ENCODE data around the gene AGAP1. TPM values are rescaled to one million over a fixed set of nuclear protein-coding genes. Genes with fewer than 3 reads are reported as not detected.
A peak's percentile ranks its signal among the peaks of the same experiment; 100 is the strongest.

AGAP1 gene
- total RNA-seq, 1 donor from 2014 or later = 39.0 TPM

DNA sequence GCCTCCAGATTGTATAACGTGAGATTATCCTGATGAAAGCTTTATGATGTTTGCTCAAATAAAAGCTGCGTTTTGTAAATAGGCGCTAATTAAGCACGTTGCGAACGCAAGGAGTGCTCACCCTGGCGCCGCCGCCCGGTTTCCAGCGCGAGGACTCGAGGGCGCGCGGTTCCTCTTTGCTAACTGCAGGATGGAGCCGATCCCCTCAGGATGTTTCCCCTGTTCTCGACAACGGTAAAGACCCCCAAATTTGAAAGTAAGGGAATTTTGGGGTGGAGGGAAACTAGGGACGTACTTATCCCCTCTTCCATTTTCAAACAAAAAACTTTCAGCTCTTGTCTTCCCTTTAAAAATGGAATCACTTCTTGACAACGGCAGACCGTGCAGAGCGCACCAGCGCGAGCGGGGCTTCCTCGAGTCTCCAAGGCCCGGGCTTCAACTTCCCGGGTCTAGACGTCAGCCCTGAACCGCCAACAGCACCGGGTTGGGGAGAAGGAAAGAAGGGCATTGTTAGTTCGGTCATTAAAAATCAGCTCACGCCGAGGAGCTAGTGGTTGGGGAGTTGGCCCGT, 675.4 kb downstream of the AGAP1 start:
- Mint-ChIP-seq H3K36me3 (ENCODE audit: low read depth) (peaks cover 2% of the 10 kb centered on the region), H3K4me1 (ENCODE audit: low read depth) (peaks cover 50% of the 10 kb centered on the region), H3K9me3 (ENCODE audit: low read depth) (no peaks in the 10 kb centered on the region), H3K27ac (ENCODE audit: unreplicated experiment) (no peak overlapping the region), H3K27me3 (ENCODE audit: low read depth) (peaks cover 7% of the 10 kb centered on the region), H3K4me3 (ENCODE audit: unreplicated experiment) (peak overlapping the region; percentile 56)
- no peak for TF ChIP-seq CTCF (IDR thresholded peaks at IDR 0.05)
- peak; percentile 63 for DNase-seq (ENCODE audit: low spot score)

- H3K4me3 Mint-ChIP-seq (ENCODE audit: unreplicated experiment) = peak overlapping the region; percentile 56
- peak; percentile 79 for DNase-seq (ENCODE audit: low spot score)
- H3K4me1 Mint-ChIP-seq (ENCODE audit: low read depth) = peaks cover 53% of the 10 kb centered on the region
- TF ChIP-seq CTCF (IDR thresholded peaks at IDR 0.05) = no peak
- H3K36me3 Mint-ChIP-seq (ENCODE audit: low read depth) = peaks cover 2% of the 10 kb centered on the region
- no peak overlapping the region for H3K27ac Mint-ChIP-seq (ENCODE audit: unreplicated experiment)
- no peaks in the 10 kb centered on the region for H3K9me3 Mint-ChIP-seq (ENCODE audit: low read depth)
- peaks cover 7% of the 10 kb centered on the region for H3K27me3 Mint-ChIP-seq (ENCODE audit: low read depth)
Measured at GRCh38 chr2:236169741-236170589, 676.1 kb downstream of the AGAP1 start.

DNA sequence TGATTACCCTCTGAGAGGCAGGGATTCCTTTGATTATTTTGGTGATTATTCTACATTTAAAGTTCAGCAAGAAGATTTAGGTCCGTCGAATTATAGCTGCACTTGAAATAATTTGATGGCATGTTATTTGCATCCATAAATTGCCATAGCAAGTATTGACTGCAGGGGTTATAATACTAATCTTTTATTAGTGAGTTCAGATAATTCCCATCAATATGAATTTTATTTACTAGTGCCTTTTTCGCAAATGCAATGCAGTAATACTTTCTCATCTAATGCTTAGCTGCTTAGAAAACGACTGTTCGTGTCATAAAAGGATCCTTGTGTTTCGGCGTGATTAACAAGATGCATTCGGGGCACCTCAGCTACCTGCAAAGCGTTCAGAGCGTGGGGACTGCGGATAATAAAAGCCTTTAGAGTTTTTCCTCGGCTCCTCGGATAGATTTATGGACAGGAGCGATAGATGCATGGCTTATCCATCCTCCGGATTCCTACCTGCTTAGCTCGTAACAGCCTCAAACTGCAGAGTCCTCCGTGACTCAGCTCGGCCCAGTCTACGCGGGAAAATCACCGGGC, 676.8 kb downstream of the AGAP1 start:
- peaks cover 7% of the 10 kb centered on the region for H3K27me3 Mint-ChIP-seq (ENCODE audit: low read depth)
- no peaks in the 10 kb centered on the region for H3K9me3 Mint-ChIP-seq (ENCODE audit: low read depth)
- no peak for TF ChIP-seq CTCF (IDR thresholded peaks at IDR 0.05)
- DNase-seq (ENCODE audit: low spot score) = peak; percentile 24
- no peak overlapping the region for H3K27ac Mint-ChIP-seq (ENCODE audit: unreplicated experiment)
- no peak overlapping the region for H3K4me3 Mint-ChIP-seq (ENCODE audit: unreplicated experiment)
- H3K4me1 Mint-ChIP-seq (ENCODE audit: low read depth) = peaks cover 53% of the 10 kb centered on the region
- peaks cover 2% of the 10 kb centered on the region for H3K36me3 Mint-ChIP-seq (ENCODE audit: low read depth)

DNA sequence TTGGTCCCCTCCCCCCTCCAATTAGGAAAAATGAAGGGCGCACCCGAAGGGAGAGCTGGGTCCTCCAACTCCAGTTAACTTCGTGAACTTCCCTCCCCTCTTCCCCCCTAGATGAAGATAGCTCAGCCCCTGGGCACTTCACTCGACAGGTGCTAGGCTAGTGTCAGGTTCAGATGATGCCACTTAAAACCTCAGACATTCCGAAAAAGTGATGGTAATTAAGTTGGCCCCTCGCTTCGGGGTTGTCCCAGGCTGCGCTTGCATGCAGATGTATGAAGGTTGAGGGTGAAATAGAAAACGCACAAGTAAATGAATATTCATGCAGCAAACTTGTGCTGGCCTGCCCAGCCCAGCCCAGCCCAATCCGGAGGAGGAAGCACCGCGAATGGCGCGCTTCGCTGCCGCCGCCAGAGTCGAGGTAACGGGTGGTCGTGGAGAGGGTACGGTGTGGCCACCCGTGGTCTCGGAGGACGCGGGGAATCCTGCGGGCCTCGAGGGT, 677.4 kb downstream of the AGAP1 start:
- Mint-ChIP-seq H3K27ac (ENCODE audit: unreplicated experiment) (no peak overlapping the region), H3K36me3 (ENCODE audit: low read depth) (peaks cover 2% of the 10 kb centered on the region), H3K27me3 (ENCODE audit: low read depth) (peaks cover 7% of the 10 kb centered on the region), H3K4me3 (ENCODE audit: unreplicated experiment) (no peak overlapping the region), H3K9me3 (ENCODE audit: low read depth) (no peaks in the 10 kb centered on the region), H3K4me1 (ENCODE audit: low read depth) (peaks cover 53% of the 10 kb centered on the region)
- no peak for TF ChIP-seq CTCF (IDR thresholded peaks at IDR 0.05)
- DNase-seq (ENCODE audit: low spot score) = peak; percentile 78

GRCh38 chr2:236171680-236172254, 677.9 kb downstream of the AGAP1 start:
- H3K27ac Mint-ChIP-seq (ENCODE audit: unreplicated experiment) = peak overlapping the region; percentile 15
- no peak overlapping the region for H3K4me3 Mint-ChIP-seq (ENCODE audit: unreplicated experiment)
- H3K9me3 Mint-ChIP-seq (ENCODE audit: low read depth) = no peaks in the 10 kb centered on the region
- peaks cover 2% of the 10 kb centered on the region for H3K36me3 Mint-ChIP-seq (ENCODE audit: low read depth)
- no peak for TF ChIP-seq CTCF (IDR thresholded peaks at IDR 0.05)
- peaks cover 7% of the 10 kb centered on the region for H3K27me3 Mint-ChIP-seq (ENCODE audit: low read depth)
- DNase-seq (ENCODE audit: low spot score) = no peak
- peaks cover 53% of the 10 kb centered on the region for H3K4me1 Mint-ChIP-seq (ENCODE audit: low read depth)
